Endometrium (tissue), 2 donors: Measurements from ENCODE around the gene CSMD2.

Experiments used
- FAIRE-seq: peaks from 2 replicates; lab custom pipeline; 2012; peaks lifted over from hg19 to GRCh38; lab: Jason Lieb, UNC
- donor health status: control.
- donor health status: control.

Gene CSMD2

DNA sequence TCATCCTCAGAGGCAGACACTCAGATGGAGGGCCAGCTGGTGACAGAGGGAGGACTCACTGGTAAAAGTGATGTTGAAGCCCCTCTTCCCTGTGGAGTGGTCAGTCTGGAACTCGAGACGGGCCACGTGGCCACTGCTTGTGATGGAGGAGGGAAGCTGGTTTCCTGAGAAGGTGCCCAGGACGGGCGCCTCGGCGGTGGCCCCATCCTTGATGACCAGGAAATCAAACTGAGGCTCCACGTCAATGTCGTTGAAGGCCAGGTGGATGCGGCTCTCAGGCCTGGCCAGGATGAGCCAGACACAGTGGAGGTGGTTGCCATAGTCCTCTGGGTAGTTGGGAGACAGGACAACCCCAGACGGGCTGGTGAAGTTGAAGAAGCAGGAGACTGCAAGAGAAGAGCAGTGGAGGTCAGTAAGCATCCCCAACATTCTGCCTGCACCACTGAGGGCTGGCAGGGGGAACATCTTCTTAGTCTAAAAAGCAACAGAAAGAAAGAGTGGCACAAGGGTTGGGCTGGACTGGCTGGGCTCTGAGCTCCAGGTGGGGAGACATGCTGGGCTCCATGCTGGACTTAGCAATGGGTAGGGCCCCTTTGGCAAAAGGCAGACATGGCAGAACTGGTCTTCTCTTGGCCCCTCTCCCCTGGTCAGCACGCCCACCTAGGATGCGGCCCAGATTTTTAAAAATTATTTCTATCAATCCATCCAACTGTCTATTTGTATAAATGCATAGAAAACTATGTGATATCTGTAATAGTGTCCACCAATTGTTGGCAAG, 421.6 kb downstream of the CSMD2 start:
- no peak for FAIRE-seq

DNA sequence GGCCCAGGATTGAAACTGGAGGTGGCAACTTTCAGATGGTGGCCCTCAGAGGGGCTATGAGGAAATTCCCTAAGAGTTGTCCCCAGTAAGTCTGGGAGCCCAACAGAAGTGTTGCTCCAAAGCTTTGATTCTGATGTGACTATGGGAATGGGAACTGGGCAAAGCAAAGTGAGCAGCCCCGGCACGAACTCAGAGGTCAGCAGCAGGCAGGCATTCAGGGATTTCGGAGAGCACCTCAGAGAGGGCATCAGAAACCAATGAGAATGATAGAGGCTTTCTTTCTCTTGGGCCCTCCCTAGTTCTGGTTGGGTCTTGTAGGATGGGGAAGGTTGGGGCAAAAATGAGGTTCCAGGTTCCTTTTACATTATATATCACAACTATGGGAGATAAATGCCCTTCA, 422.4 kb downstream of the CSMD2 start:
- no peak for FAIRE-seq

DNA sequence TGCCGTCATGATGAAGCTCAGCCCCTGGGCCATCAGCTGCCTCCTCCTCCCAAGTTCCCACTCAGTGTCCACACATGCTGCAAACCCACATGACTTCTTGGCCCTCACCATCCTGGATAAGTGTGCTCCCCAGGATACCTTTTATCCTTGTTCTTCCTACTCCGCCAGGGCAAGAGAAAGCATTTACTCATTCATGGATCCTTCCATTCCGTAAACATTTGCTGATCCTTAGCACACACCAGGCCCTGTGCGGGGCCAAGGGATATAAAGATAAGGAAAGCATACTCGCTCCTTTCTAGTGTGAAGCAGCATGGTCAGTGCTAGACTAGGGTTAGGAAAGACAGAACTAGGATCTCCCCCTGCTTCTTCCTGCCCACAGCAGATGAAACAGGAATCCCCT, 423.3 kb downstream of the CSMD2 start:
- FAIRE-seq, result no peak

DNA sequence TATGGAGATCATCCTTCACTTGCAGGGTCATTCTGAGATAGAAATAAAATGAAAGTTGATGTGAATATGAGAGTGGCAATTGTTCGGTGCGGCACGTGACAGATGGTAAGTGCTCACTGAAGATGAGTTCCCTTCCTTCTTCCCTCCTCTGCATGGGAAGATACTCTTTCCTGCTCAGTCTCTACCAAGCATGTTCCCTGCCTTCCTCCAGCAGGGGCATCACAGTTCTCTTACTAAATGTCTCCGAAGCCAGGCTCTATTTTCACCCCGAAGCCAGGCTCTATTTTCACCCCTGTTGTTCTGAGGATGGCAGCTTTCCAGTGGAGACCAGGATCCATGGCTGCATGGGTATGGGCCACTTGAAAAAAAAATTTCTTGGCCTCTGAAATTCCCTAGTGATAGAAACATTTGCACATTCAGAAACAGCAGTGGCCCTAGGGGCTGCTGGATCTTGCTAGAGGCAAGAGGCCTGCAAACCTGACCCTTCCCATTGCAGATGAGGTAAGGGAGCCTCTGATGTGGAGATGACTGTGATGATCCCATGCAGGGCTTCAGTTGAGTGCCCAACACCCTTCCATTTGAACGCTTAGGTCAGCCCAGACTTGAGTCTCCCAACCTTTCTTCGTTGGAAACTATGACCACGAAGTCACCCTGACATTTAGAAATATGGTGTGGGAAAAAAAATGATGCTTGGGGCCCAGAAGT, 424.8 kb downstream of the CSMD2 start:
- FAIRE-seq, result no peak

DNA sequence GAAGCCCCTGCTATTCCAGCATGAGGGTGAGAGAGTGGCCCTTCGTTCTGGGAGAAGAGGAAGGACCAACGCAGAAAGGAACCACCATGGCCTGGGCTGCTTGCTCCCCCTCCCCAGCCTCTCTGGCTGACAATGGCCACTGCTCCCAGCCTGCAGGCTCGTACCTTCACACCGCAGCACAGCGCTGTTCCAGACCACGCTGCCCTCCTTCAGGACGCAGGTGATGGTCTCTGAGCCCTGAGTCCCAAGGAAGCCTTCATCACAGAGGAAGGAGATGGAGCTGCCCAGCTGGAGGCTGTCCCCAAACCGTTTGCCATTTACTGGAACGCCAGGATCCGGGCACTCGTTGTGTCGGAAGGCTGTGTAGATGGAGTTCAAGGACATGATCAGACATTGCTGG, 426.1 kb downstream of the CSMD2 start:
- FAIRE-seq, result no peak

DNA sequence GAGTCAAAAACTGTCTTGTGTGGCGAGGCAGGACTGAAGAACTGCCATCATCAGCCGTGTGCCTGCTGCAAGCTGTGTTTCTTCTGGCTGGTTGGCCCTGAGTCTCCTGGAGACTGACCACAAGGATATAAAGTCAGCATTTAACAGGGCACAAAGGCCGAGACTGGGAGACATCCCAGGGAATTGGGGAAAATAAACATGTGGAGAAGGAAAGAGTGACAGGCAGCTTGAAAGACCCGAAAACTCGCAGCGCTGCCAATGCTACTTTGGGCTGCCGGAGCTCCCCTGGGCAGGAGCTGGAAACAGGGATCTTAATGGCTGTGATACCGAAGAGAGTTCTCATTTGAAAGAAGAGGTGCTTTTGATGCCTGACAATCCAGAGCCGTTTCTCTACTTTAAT, 426.5 kb downstream of the CSMD2 start:
- FAIRE-seq, result no peak

DNA sequence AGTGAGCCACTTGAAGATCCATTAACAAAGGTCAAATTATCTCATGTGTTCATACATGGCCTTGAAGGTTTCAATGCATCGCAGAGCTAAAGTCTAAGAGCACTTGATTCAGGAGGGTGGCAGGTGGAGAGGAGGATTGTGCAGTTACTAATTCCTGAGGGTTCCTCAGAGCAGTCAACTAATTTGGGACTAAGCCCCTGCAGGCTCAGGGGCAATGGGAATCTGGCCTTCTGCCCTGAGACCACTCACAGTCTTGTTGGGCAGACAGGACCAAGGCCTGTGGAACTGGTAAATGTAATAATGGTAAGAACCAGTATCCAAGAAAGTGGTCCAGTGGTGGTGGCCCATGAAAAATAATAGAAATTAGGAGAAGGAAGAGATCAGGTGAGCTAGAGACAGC, 428.5 kb downstream of the CSMD2 start:
- no peak for FAIRE-seq

DNA sequence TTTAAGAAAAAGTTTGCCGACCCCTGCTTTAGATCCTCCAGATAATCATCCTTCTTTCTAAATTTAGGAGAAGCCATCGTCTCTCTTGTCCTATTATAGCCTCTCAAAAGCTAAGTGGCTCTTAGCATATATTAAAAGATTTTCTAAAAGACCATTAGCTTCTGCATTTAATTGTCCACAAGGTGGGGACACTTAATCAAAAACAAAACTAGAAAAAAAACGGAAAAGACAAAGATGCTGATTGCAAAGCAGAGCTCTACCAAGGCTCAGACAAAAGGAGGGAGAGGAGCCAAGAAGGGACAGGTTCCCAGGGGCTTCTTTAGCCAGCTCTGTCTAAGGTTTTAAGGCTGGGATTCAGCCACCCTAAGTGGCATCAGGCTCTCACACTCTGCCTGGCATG, 429.4 kb downstream of the CSMD2 start:
- FAIRE-seq, result no peak

DNA sequence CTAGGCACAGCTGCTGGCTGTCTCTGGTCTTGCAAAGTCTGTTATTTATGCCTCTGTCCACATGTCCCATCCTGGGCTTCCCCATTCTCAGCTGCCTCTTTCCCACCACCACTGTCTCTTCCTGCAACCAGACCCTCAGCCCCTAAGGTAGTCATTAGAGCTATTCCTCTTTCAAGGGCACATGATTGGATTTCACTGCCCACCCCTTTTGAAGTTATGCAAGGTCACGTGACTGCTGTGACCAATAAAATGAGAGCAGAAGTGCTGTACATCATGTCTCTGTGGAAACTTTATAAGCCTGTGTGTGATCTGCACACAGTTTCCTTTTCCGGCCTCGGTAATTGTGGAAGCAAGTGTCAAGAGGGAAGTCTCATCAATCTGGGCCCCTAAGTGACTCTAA, 437.7 kb downstream of the CSMD2 start:
- no peak for FAIRE-seq

DNA sequence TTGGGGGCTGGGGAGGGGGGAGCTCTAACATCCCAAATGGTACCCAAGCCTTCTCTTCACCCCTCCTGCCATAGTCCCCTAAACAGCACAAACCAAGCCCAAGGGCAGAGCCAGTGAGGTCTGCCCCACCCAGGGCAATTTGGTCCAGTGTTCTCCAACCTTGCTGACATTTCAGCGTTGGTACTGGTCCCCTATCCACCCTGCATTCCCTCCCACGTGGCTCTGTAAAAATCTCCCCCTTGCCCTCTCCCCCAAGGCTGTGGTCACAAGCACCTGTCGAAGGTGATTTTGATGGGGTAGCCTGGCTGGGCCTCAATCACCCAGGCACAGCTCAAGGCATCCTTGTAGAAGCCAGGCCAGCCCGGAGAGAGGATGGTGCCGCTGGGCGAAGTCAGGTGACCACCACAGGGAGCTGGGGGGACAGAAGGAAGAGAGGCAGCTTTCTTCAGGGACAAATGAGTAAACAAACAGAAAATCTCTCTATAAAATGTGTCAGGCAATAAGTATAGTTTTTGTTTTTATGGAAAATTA, 438.7 kb downstream of the CSMD2 start:
- no peak for FAIRE-seq

DNA sequence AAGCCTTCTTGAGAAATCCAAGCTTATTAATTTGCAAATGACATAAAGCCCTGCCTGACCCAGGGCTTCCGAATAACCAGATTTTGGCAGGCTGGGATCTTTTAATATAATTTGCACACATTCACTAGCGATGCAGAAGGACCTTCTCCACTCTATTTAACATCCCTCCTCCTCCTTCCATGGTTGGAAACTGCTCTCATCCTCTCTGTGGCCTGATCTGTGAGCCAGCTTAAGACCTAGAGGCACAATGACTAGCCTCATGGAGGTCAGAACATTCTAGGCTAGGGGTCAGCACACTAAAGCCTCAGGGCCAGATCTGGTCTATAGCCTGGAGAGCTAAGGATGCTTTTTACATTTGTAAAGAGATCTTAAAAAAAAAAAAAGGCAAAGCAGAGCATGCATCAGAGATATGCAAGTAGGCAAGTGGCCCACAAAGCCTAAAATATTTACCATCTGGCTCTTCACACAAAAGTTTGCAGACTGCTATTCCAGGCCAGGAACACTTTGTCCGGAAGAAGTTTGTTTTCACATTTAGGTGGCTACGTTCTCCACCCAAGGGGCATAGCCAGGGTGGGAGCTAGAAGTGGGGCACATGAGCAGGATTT, 439.4 kb downstream of the CSMD2 start:
- FAIRE-seq, result no peak

DNA sequence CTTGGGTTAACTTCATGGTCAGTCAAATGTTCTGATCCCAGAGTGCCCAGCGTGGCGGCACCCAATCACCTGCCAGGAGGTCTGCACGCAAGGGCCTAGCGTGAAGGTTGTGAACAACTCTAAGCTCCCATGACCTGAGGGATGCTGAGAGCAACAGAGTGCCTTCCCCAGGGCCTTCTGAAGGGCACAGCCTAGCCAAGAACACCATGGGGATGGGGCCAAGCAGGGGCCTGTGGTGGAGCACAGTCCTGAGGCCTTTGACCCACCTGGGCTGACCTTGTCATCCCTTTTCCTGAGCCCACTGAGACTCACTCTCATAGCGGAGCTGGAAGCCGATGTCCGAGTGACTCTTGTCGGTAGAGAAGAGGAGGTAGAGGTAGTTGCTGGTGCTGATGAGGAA, 440.0 kb downstream of the CSMD2 start:
- no peak for FAIRE-seq

DNA sequence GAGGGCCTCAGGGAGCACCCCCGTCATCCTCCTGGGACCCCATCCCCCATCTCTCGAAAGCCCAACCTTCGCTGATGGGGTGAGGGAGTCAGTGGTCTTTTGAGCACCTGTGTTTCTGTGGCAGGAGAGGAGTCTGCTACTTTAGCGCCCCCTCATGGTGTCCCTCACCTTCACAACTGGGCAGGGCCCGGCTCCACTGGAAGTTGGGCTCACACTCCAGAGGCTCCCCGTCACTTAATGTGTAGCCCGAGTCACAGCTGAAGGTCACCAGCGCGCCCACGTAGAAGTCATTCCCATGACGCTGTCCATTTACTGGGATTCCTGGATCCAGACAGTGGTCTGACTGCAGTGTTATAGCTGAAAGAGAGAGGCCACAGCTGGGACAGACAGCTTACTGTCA, 440.7 kb downstream of the CSMD2 start:
- no peak for FAIRE-seq

DNA sequence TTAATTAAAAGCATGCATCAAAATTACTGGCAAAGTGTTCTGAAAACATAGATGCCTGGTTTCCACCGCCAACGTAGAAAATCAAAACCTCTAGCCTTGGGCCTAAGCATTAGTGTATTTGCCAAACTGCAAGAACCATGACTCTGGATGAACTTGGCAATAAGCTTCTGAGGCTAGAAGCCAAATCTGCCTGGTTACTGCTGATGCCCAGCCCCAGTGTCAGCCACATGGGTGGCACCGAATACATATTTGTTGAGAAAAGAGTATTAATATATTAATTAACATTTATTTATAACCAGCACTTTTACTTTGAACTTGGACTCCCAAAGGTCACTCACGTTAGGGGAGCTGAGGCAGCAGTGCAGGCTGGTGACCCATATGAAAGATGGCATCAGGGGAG, 441.8 kb downstream of the CSMD2 start:
- FAIRE-seq, result no peak

DNA sequence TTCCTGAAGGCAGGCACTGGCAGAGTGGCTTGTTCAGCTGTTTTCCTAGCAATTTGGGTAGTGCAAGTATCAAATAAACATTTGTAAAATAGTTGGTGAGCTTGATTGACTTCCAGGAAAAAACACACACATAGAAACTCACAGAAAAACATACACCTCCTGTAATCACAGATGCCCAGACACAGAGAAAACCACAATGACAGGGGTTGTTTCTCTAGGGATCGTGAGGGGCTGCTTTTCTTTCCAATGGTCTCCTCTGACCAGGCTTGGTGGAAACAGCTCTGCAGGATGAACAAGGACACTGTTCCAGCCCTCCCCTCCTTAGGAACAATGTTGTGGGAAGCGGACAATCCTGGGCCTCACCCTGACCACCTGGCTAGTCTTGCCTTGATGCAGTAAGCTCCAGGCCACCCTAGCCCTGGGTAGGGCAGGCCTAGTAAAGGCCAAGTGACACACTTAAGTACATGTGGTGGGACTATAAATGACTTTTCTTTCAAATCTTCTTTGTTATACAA, 443.7 kb downstream of the CSMD2 start:
- FAIRE-seq, result no peak

DNA sequence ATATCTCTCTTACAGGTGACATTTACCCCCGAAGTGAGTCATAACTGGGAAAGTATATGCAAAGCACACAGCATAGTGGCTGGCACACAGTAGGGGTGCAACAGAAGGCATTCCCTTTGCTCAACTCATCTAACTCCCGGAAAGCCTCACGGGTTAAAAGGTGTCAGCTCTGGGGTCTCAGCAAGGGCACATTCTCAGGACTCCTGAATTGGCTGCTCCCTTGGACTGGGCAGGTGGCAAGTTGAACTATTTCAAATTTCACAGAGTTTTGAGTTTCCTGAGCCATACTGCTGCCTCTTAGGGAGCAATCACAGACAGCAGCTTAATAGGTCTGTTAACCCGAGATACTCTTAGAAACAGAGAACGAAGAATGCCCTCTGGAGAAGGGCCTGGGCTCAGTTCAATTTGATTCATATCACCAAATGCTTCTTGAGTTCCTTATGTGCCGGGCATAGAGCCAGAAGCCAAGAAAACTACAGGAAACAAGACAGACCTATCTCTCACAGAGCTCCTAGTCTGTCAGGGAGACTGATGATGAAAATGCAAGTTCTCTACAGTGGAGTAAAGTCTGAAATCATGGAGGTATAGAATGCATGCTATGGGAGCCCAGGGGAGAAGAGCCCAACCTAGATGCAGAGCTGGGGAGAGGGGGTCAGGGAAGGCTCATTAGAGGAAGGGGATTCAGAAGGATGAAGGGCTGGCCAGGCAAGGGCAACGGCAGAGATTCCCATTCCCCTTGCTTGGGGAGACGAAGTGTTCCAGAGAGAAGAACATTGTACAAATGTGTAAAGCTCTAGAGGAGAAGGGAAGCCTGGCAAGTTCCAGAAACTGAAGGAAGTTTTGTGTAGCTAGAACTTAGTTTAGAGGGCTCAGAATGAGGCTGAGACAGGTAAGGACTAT, 445.0 kb downstream of the CSMD2 start:
- FAIRE-seq, result no peak

DNA sequence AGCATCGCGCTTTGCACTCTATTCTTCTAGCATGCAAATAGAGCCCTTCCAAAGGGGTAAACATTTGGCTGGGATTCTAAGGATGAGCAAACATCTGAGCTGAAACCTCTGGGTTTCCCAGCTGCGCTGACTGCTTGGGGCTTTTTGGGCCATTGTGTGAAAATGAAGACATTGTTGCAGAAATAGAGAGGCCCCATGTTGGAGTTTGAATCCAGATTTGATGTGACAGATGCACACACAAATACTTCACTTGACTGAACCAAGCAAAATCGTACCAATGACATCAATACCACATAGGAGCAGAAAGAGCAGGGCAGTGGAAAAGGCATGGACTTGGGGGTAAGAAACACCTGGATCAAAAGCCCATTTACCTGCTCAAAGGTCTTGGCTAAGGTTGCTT, 445.7 kb downstream of the CSMD2 start:
- no peak for FAIRE-seq

DNA sequence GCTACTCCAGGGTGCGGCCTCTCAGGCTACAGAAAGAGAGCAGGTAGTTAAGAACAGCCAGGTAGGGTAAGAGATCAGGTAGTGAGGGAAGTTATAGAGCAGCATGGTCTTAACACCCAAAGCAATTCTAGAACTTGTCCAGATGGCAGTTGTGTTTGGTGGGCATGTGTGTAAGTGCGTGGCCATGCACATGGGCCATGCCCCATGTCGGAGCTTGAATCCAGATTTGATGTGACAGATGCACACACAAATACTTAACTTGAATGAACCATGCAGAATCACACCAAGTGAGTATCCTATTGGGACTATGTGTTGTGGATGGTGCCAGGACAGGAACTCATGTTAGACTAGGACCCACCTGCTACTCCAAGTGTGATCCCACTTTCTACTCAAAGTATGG, 446.8 kb downstream of the CSMD2 start:
- no peak for FAIRE-seq

DNA sequence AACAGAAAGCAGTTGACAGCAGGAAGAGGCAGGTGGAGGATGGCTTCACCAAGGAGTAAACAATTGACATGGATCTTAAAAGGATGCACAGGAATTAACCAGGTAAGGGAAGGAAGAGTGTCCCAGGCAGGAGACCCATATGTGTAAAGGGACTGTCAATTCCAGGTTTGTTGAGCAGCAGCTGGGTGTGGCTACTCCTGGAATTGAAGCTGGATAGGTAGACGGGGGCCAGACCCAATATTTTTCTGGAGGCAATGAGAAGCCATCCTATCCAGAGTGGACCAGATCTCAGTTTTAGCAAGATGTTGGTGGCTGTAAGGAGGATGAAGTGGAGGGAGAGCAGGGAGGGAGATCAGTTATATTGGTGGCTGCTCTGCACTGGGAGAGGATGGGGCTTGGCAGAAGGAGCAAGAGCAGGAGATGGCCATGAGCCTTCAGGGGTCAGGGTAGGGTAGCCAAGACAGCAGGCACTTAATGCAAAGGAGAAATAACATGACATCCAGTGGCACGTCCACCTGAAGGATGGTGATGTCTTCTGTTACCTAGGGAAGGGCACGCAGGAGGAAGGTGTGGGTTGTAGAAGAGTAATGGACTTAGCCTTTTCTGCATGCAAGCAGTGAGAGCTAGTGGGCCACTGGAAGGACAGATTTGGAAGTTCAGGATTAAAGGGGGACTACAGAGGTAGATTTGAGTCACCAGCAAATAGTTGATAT, 447.9 kb downstream of the CSMD2 start:
- no peak for FAIRE-seq

DNA sequence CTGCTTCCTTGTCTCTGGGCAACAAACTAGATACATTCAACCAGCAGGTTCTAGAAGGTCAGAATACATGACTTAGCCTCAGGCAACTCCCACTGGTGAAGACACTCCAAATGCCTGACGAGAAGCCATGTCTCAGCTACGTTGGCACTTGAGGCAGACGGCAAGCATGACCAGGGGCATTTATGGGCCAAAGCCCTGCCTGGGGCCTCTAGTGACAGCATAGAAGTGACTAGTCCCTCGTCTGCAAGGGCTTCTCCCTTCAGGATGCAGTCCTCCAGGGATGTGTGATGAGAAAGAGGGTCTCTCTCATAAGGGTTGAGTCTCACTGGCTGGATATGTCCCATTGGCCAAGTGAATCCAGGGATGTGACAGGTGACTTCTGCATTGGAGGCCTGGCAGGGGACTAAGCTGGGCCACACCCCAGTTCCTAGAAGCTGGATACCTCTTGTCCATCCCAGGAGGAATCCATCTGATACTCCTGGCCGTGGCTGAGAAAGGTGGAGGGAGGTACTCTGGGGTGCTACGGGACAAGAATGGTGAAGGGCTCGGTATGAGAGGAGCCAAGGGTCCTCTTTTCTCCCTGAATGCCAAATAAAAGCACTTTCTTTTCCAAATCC, 449.7 kb downstream of the CSMD2 start:
- no peak for FAIRE-seq

DNA sequence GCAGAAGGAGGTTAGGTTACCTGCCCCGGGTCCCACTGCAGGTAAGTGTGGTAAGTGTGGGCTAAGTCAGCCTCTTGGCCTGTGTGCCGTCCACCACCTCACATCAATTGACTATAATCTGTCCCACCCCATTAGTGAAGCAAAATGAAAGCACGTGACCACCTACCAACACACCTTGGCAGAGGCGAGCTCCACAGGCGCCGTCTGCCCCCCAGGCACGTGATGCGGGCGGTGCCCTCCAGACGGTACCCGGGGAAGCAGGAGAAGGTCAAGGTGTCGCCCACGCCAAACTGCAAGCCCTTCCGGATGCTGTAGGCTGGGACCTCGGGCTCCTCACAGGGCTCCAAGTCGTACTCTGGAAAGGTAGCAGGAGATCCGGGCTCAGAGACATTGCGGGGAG, 450.6 kb downstream of the CSMD2 start:
- no peak for FAIRE-seq
